H1 (cell line): Measurements from ENCODE around the gene ADAM19. TPM values are rescaled to one million over a fixed set of nuclear protein-coding genes. Genes with fewer than 3 reads are reported as not detected.

Experiments
- CHD2 ChIP-seq: IDR thresholded peaks from 2 replicates; pipeline ENCODE4 v1.6.1; 2012; ENCODE audit warnings: low read length, improper control_type of control experiment
- CREB1 ChIP-seq: IDR thresholded peaks from 2 replicates; pipeline ENCODE4 v1.6.1; 2012; ENCODE audit warnings: inconsistent platforms
- HDAC6 ChIP-seq: IDR thresholded peaks from one replicate; pipeline ENCODE4 v1.7.1; 2012; ENCODE audit warnings: low read depth, mild to moderate bottlenecking, inconsistent platforms, low read length, moderate library complexity
- RAD21 ChIP-seq, 2 experiments: IDR thresholded peaks in 1 of 2; conservative IDR thresholded peaks in 1 of 2; 2 replicates each; pipeline ENCODE4 v1.6.1; 2011; ENCODE audit warnings: low read depth in 2 of 2, low read length in 2 of 2, improper control_type of control experiment in 1 of 2, inconsistent platforms in 1 of 2, mild to moderate bottlenecking in 1 of 2, moderate library complexity in 1 of 2
- SP4 ChIP-seq: IDR thresholded peaks from 2 replicates; pipeline ENCODE4 v1.6.1; 2012; ENCODE audit warnings: low read length, inconsistent platforms
- polyA plus RNA-seq, 7 experiments: library from polyadenylated mRNA; depleted of rRNA in 3 of 7; stranded (reverse) in 5 of 7; unstranded in 2 of 7; fragments of >200 nt in 5 of 7; fragments of 200-250 nt in 2 of 7; gene quantifications; 1 replicate in 5 of 7; 2 replicates in 1 of 7; 4 replicates in 1 of 7; pipeline versions ENCODE4 v1.2.1 to v1.2.3, GENCODE V29; 2011 to 2013; ENCODE audit warnings: missing spikeins in 2 of 7, mixed read lengths in 2 of 7
- total RNA-seq: library from RNA; stranded (reverse); fragmentation: NEBNext Ultra II Directional; extraction: Animal tissue kit (Norgen Biotek cat#: 25700); gene quantifications from 2 replicates; pipeline ENCODE4 v1.2.1, GENCODE V29; 2021

ADAM19 gene
- total and polyA plus RNA-seq, 2 of the 8 experiments (the other 6 are each of a cell fraction or from before 2014, with no cell fraction given) = 6.5 to 22.7 TPM

DNA sequence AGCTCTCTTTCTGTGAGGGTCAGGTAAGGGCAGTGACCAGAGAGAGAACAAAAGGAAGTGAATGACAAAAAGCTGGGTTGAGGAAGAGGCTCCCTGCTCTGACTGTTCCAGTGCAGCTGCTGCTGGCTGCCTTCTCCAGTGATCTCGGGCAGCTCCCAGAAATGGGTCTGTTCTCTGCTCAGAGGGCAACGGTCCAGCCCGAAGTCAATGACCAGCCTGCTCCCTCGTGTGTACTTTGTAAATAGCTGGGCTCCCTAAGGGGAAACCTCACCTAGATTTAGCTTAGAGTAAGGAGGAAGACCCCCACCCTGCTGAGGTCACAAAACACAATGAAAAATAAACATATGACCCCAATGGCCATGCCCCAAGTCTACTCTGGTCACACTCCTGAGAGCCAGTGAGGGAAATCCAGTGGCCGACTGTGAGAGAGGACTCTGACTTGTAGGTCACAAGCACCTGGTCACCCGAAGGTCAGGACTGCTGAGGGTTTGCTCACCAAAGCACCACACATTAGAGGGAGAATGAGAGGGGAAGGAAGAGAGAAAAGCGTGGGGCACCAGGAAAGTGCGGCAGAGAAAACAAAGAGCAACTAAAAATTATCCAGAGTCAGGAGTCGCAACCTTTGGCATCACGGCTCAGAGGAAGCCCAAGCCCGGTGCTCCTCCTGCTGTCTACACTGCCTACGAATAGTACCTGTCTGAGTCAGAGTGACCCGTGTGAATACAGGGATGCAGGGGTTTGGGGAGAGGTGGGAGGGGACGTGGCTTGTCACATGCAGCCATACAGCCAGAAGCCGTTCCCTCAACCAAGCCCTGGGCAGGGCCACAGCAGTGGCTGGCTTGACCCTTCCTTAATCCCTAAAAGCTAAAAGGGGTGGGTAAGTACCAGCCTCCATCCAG lies 95.7 kb downstream of the ADAM19 start (continued):
- TF ChIP-seq RAD21 (IDR thresholded peaks at IDR 0.05 in 1 of 2, conservative IDR thresholded peaks at IDR 0.05 in 1 of 2; ENCODE audit: low read depth in 2 of 2, low read length in 2 of 2) (no peak), SP4 (no peak), HDAC6 (no peak), CREB1 (no peak), CHD2 (no peak)
